ENCODE results near the gene RTN4R.

DNA sequence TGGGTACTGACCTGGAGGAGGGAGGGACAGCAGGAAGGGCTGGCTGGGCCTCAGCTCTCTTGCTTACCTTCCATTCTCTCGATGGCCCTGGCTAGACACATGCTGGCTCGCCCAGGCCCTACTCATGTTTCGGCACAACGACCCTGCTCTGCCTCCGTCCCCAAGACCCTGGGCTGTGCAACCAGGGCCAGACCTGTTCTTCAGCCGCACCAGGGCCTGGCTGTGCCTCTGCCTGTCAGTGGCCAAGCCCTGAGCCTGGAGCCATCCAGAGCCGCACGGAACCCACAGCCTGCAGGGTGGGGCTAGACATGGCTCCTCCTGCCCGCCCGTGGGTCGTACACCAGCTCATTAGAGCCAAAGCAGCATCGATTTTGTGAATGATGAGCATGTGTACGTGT is 47.5 kb downstream of the RTN4R start:
- TF ChIP-seq SUZ12 (IDR thresholded peaks at IDR 0.05) (no peak), FOXK2 (IDR thresholded peaks at IDR 0.05) (no peak), HDGF (IDR thresholded peaks at IDR 0.05; ENCODE audit: borderline replicate concordance) (no peak), SP1 (IDR thresholded peaks at IDR 0.05) (no peak), ARNT (IDR thresholded peaks at IDR 0.05) (no peak), FOXM1 (IDR thresholded peaks at IDR 0.05; ENCODE audit: borderline replicate concordance) (no peak)
- TF ChIP-seq, protein P1, sequence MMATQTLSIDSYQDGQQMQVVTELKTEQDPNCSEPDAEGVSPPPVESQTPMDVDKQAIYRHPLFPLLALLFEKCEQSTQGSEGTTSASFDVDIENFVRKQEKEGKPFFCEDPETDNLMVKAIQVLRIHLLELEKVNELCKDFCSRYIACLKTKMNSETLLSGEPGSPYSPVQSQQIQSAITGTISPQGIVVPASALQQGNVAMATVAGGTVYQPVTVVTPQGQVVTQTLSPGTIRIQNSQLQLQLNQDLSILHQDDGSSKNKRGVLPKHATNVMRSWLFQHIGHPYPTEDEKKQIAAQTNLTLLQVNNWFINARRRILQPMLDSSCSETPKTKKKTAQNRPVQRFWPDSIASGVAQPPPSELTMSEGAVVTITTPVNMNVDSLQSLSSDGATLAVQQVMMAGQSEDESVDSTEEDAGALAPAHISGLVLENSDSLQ (IDR thresholded peaks at IDR 0.05) = no peak

All from HEK293T (cell line).